K562 treated with DMSO at 1 percent for 4 hours (cell line): Measurements from ENCODE around the gene SLC15A5. TPM values are rescaled to one million over a fixed set of nuclear protein-coding genes. Genes with fewer than 3 reads are reported as not detected.

Source experiments
- total RNA-seq: library from RNA; unstranded; fragments of 300-600 nt; gene quantifications from 2 replicates; pipeline ENCODE4 v1.2.3, GENCODE V29; 2022; ENCODE audit not compliant: insufficient read depth

SLC15A5 gene
- total RNA-seq: not detected in 2 replicates

GRCh38 chr12:16277585-16277984 is at the start of gene SLC15A5:
Gene SLC15A5, minus strand, starts transcription at chr12:16277685. Its CDS starts 0 bp downstream, at chr12:16277685.

Other genes with a start within 250 kb of the SLC15A5 start
- gene MGST1, start 70.0 kb upstream of the SLC15A5 start, total RNA-seq: 11.7 and 17.7 TPM in 2 replicates